ENCODE data around the gene SLCO4A1. TPM values are rescaled to one million over a fixed set of nuclear protein-coding genes. Genes with fewer than 3 reads are reported as not detected.

Gene SLCO4A1
- total and polyA plus RNA-seq, 9 of the 15 experiments (the other 6 are each of a cell fraction or from before 2014, with no cell fraction given): 1.6 to 21.9 (median 12.8) TPM

GRCh38 chr20:62628691-62629090 is 13.6 kb upstream of the SLCO4A1 start (continued):
- TF ChIP-seq ZBTB9 (CRISPR knock-in tag; IDR thresholded peaks at IDR 0.05): no peak
- TF ChIP-seq NUFIP1 (IDR thresholded peaks at IDR 0.05; ENCODE audit: partially characterized antibody): no peak
- TF ChIP-seq BCOR (IDR thresholded peaks at IDR 0.05): peak; percentile 63
- no peak for TF ChIP-seq CBFA2T3 (IDR thresholded peaks at IDR 0.05)
- peak in 1 of 2 experiments; percentile 26; a peak in 1 of 4 replicates for TF ChIP-seq KDM1A (IDR thresholded peaks at IDR 0.05)

- H3K9me1 ChIP-seq (ENCODE audit: control insufficient read depth, insufficient read depth, low read length): no peaks in the 10 kb centered on the region
- in situ Hi-C loops (cut with MboI): no loop called here
- H3K4me2 ChIP-seq (ENCODE audit: insufficient read depth, low read length): no peak overlapping the region
- POLR2A ChIA-PET: interaction anchor here (1.3 to 1.7 kb wide), 2 partner anchors 13 to 20 kb away, joined by 4 to 7 read pairs; partner anchors contain the start of gene SLCO4A1
- FAIRE-seq (no peak), ATAC-seq (no peak), DNase-seq (ENCODE audit: extremely low read depth in 1 of 4, low spot score in 3 of 4) (no peak)
- H3K36me3 ChIP-seq (ENCODE audit: control insufficient read depth, insufficient read depth, low read length): no peaks in the 10 kb centered on the region
- peaks cover 36 to 73% of the 10 kb centered on the region in 2 experiments for H3K27me3 ChIP-seq (ENCODE audit: control insufficient read depth in 2 of 2, insufficient read depth in 2 of 2, low read length in 2 of 2)
- no peaks in the 10 kb centered on the region for H3K79me2 ChIP-seq (ENCODE audit: control insufficient read depth, insufficient read depth, low read length)
- intact Hi-C loops (cut with micrococcal nuclease): no loop called here
- no peak overlapping the region for H3K27ac ChIP-seq (ENCODE audit: extremely low read depth, low read depth, low read length)
- 13% methylated on average over 16 of the region's 18 CpGs for WGBS (ENCODE audit: insufficient coverage, low coverage, missing lambda C conversion rate)
- H4K20me1 ChIP-seq (replicated peaks; ENCODE audit: control insufficient read depth, insufficient read depth, low read length): 0 out of 2 replicates have a peak, but pooled peaks cover 4% of the 10 kb centered on the region
- no peak for TF ChIP-seq DACH1 (IDR thresholded peaks at IDR 0.05; ENCODE audit: partially characterized antibody)
- TF ChIP-seq ZFP1 (CRISPR knock-in tag; IDR thresholded peaks at IDR 0.05): no peak
- TF ChIP-seq GTF2E2 (tag; IDR thresholded peaks at IDR 0.05): no peak
- no peak overlapping the region for H3K4me3 ChIP-seq
- no peak overlapping the region for H2AFZ ChIP-seq (ENCODE audit: low read depth, low read length)
- CTCF ChIA-PET (ENCODE audit: low intra/inter-chr PET ratio): no interaction called here
- no TSS peak for BruUV-seq (replicated peaks)
- H3K4me1 ChIP-seq (replicated peaks in 1 of 2; ENCODE audit: control insufficient read depth in 2 of 2, insufficient read depth in 2 of 2, low read length in 2 of 2): peaks cover 0 to 34% of the 10 kb centered on the region in 2 experiments; a peak in 3 of 5 replicates
- H3K9me3 ChIP-seq (replicated peaks; ENCODE audit: control insufficient read depth, insufficient read depth, low read depth, low read length): no peaks in the 10 kb centered on the region
- H3K9ac ChIP-seq (ENCODE audit: insufficient read depth in 1 of 2, low read depth in 2 of 2, low read length in 2 of 2): 0 out of 4 replicates have a peak overlapping the region, but pooled peaks of 1 of the 2 experiments have one; percentile 36
These were observed 12.3 kb upstream of the SLCO4A1 start for GRCh38 chr20:62629864-62630470.

Data from K562 (cell line).